GM18498 (cell line): ENCODE results near the gene FASN.

ENCODE experiments used
- ATAC-seq: cut with Tn5 transposase; IDR thresholded peaks from one replicate; pipeline ENCODE4 v1.9.1; 2021; ENCODE audit warnings: mild to moderate bottlenecking, moderate library complexity; ENCODE audit not compliant: unreplicated experiment

The FASN gene

DNA sequence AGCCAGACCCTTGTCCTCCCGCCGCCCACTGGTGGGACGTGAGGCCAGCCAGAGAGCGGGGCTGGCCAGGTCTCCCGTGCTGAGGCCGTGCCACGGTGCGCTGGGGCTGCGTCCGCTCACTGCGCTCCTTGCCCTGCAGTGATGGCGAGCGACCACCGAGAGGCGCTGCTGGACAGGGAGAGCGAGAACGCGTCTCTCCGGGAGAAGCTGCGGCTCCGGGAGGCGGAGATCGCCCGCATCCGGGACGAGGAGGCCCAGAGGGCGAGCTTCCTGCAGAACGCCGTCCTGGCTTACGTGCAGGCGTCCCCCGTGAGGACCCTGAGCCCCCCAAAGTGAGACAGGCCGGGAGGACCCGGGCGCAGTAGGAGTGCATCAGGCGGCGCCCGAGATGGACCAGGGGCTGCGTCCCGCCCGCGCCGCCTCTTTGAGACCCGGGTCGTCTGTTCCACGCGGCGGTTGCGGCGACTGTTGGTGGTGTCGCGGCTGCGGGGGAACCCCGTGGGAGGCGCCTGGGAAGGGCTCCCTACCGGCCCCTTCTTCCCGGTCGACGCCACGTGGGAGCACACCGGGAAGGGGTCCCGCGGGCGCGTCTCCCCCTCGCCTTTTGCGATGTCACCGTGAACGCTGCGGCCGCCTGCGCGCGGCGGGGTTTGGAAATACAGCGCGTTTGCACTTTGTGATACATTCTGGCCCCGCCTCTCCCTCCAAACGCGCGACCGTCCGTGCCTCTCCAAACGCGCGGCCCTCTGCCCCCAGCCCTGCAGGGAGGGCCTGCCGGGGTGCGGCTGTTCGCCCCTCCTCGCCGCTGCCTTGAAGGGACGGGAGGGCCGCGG is 67.3 kb downstream of the FASN start:
- ATAC-seq = no peak

GRCh38 chr17:82029990-82030469 is 68.0 kb downstream of the FASN start:
- ATAC-seq = no peak

- no peak for ATAC-seq
Measured at GRCh38 chr17:82029391-82029790, 68.6 kb downstream of the FASN start.

GRCh38 chr17:82028966-82029365 is 69.1 kb downstream of the FASN start:
- no peak for ATAC-seq
